GM19025 (cell line): Measurements from ENCODE around the gene SEMA3F.

ENCODE experiments used
- ATAC-seq: cut with Tn5 transposase; IDR thresholded peaks from one replicate; pipeline ENCODE4 v1.9.1; 2021; ENCODE audit warnings: mild to moderate bottlenecking, low read depth, moderate library complexity; ENCODE audit not compliant: unreplicated experiment

Gene SEMA3F

DNA sequence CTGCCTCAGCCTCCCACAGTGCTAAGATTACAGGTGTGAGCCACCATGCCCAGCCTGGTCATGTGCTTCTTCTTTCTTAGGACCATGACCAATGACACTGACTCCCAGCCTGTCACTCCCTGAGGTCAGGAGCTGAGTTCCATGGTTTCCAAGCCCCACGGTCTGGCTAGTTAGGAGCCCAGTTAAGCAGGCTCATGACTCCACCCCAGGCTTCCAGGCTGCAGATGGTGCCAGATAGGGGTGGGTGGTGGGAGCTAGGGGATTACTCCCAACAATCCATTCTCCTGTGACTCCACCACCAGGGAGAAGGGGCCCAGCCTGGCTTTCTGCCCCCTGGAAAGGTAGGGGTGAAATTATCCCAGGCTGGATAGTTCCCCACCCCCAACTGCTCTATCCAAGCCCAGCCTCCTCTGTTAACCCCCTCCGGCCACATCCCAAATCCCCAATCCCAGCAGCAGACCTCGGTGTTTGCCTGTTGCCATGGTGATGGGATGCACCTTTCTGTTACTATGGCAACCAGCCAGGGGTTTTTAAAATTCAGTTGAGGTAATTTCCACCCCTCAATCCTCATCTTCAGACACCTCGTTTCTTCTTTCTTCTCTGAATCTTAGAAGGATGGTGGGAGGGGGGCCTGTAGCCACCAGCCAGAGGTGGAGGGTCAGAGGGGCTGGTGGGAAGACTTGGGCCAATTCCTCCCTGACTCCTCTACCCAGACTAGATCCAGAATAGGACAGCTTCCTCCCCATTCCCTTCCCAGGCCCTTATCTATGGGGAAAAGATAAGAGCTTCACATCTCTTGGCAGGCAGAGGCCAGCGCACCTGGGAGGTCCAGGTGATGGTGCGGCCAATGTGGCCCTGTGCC is 22.5 kb upstream of the SEMA3F start:
- no peak for ATAC-seq

GRCh38 chr3:50133283-50133615 is 21.9 kb upstream of the SEMA3F start:
- ATAC-seq: no peak

GRCh38 chr3:50134367-50134766 is 20.8 kb upstream of the SEMA3F start:
- no peak for ATAC-seq

DNA sequence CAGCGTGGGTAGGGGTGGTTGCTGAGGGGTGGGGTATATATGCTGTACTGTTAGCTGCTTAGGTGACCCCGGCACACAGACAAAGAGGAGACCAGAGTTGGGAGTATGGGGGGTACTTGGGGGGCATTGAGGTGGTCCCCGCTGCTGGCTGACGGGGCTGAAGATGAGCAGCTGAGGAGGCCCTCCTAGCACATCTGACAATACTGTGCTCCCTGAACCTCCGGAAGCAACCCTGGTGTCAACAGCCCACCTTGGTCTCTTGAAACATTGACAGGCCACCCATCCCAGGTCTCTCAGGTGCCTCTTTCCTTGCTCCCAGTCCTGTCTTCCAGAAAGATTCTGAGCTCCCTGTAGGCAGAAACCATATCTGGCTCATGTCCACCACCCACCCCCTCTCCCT is 19.2 kb upstream of the SEMA3F start:
- no peak for ATAC-seq

GRCh38 chr3:50136714-50137405 is 18.3 kb upstream of the SEMA3F start:
- ATAC-seq: no peak

DNA sequence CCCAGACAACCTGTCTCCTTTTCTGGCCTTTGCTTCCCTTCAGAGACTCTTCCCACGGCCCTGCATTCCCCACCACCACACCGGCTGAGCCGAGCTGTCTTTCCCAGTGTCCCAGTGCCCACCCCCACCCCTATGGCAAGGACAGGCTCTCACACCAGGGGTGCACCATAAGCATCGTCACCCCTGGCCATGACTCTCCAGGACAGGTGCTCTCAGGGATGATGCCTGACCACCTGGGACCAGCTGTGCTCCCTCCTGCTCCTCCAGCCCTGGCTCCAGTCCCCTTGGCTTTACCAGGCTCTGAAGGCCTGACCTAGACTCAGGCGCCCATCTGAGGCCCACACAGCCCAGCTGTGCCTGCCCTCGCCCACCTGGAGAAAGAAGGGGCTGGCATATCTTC is 17.6 kb upstream of the SEMA3F start:
- ATAC-seq: no peak

DNA sequence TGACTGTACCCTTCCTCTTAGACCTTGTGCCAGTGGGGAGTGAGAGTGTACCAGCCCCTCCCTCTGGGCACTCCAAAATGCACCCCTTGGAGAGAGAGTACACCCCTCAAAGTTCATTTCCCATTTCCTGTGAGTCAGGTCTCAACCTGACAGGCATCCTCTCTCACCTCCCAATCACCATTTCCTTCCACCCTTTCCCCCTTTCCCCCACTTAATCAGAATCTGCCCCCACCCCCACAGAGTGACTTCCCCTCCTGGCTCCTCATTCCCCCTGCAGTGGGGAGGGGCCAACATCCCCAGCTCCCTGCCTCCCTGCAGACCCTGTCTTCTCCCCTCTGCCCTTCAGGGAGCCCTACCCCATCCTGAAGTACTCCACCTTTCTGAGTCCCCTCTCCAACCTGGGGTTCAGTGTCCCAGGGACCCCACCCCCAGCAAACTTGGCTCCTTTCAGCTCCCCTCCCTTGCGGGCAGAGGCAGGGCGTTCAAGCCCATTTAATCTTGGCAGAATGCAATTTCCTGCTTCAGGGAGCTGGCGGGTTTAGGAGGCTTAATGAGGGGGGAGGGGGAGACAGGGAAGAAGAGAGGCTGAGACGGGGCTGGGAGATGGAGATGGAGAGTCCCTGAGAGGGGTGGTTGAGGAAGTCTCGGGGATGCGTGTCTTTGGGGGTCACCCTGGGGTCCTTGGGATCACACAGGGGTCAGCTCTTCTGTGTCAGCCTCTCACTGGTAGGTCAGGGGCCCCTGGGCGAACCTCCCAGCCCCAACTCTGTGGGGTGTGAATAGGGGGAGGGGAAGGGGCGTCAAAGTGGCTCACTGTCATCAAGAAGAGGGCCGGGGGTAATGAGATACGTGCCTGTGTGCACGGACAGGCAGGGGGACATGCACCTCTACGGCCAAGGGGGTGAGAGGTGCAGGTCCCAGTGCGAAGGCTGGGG is 16.6 kb upstream of the SEMA3F start:
- ATAC-seq: no peak

DNA sequence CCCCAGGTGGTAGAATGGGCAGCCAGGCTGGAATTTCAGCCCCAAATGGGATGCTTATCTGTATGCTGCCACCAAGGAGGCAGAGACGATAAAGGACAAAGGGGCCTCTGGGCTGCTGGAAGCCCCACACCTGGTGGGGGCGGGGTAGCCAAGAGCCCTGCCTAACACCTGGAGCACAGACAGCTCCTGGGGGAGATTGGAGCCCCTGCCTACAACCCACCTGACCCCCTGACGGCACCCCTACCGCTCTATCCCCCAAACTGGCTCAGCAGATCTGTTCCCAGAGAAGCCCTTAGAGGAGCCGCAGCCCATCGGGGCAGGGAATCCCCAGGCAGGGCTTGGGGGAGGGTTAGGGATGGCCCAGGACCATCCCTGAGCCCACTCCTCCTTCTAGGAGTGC is 15.8 kb upstream of the SEMA3F start:
- no peak for ATAC-seq

DNA sequence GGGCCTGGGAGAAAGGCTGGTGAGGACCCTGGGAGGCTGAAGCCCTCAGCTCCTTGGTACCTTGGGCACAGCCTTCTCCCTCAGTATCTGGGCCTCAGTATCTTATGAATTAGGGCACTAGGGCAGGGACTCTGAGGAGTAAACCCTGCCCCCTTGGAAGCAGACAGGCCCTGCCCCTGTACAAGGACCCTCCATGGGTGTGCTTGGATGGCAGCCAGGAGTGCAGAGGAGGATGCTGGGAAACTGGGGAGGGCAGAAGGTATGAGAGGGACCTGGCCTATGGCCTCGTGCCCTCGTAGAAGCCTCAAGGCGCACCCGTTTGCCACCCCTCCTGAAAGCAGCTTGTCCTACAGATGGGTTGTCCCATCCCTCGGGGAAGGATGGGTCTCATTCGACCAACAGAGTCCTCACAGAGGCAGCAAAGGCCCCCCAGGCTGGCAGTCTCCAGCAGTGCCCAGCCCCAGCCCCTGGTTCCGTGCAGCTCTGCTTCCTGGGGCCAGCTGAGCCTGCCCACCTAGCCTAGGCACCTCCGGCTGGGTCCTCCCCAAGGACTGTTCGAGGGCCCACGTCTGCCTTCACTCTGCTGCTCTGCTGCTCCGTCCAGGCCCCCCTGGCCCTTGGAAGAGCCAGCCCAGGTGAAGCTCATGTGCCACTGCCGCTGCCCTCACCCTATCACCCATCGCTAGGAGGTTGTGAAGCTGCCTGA is 15.3 kb upstream of the SEMA3F start:
- no peak for ATAC-seq

- ATAC-seq: no peak
Measured at GRCh38 chr3:50140990-50141389, 14.1 kb upstream of the SEMA3F start.

DNA sequence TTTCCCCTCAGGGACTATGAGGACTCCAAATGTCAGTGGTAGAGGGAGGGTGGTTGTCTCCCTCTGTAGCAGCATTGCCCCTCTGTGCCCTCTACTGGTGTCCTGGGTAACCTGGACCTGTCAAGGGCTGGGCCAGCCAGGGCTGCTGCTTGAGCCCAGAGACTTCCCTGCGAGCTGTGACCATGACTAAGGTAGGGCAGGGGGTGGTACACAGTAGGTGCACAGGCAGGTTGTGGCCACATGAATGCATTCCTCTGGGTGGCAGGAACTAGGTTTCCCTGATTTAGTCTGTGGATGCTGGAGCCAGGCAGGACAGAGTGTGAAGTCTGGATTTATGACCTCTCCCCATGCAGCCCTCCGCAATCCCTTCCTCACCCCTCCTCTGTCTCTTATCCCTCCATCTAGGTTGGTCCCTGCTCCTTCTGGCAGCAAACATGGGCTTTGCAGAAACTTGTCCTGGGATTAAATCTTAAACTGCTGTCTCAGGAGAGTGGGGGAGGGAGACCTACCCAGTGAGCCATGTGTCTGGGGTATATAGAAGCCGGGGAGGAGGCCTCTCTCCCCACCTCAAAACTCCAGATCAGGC is 8.7 kb upstream of the SEMA3F start:
- ATAC-seq: no peak

GRCh38 chr3:50147016-50147415 is 8.1 kb upstream of the SEMA3F start:
- no peak for ATAC-seq

GRCh38 chr3:50147447-50147846 is 7.7 kb upstream of the SEMA3F start:
- ATAC-seq: no peak

DNA sequence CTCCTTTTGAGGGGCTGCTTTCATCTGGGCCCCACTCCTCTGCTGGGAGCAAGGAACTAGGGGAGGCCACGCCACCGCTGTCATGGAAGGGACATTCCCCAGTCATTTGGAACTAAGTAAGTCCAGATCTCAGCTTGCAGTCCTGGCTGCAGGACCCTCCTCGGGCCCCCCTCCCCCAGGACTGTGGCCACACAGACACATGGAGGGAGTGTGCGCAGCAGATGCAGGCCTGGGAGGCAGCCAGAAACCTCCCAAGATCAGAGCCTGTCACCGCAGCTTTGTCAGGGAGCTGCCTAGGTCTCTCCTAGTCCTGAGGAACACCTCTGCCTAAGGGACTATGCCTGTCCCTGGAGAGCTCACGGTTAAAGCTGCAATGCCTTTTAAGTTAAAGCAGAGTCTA is 7.3 kb upstream of the SEMA3F start:
- ATAC-seq: no peak

DNA sequence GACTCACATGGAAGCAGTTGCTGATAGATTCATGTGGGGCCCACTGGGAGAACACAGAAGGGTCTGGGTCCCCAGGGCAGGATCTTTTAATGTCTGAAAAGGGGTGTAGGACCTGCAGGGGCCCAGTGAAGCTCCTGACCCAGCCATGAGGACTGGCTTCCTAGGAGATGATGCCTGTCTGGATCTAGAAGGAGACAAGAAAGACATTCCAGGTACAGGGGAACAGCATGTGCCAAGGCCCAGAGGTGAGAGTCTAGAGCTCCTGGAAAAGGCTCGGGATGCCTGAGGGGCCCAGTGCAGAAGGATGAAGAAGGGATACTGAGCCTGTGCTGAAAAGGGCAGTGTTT is 4.7 kb upstream of the SEMA3F start:
- ATAC-seq: no peak

GRCh38 chr3:50150863-50151686 is 4.0 kb upstream of the SEMA3F start:
- ATAC-seq: no peak

DNA sequence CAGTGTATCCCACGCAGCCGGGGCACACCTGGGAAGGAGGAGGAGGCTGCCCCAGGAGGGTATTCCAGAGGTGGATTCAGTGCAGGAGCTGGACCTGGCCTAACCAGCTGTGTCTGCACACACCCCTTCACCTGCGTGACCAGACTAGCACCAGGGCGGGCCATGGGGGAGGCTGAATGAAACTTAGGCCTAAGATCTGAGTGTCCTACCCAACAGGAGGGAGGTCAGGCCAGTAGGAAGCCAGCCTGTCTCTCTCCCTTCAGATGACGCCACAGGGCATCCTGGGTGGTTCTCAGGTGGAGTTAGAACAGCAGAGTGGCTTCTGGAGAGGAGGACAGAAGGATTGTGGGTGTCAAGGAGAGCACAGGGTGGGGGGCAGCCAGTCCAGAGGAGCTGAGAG is 3.4 kb upstream of the SEMA3F start:
- no peak for ATAC-seq

DNA sequence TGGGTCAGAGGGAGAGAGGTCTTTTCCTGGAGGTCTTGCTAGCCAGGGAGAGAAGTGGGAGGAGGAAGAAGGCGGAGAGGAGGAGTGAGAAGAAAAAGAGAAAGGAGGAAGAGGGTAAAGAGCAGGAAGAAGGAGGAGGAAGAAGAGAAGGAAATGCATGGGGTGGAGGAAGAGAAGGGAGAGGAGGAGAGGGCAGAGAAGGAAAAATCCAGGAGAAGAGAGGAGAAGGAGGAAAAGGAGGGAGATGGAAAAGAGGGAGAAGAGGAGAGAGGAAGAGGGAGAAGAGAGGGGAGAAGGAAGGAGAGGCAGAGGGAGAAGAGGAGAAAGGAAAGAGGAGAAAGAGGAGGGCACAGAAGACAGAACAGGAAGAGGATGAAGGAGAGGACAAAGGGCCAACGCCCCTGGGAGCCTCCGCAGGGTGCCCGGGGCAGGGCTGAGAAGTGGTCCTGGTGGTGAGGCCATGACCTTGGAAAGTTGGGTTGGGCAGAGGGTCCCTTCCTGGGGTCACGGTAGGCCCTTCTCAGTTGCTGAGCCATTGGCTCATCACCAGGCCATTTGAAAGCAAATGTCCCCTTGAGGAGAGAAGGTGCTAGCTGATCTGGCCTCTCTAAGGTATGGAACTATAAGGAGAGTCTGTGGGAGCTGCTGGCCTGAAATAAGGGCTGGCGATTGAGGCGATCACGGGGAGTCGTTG is 1.2 kb upstream of the SEMA3F start:
- ATAC-seq: no peak

GRCh38 chr3:50154476-50154839 is 666 bp upstream of the SEMA3F start:
- ATAC-seq: peak; percentile 21
